ENCODE data around the gene NDST3. TPM values are rescaled to one million over a fixed set of nuclear protein-coding genes. Genes with fewer than 3 reads are reported as not detected.

NDST3 gene
- total and polyA plus RNA-seq, 2 of the 13 experiments (the other 11 are each of a cell fraction or from before 2014, with no cell fraction given), result not detected

DNA sequence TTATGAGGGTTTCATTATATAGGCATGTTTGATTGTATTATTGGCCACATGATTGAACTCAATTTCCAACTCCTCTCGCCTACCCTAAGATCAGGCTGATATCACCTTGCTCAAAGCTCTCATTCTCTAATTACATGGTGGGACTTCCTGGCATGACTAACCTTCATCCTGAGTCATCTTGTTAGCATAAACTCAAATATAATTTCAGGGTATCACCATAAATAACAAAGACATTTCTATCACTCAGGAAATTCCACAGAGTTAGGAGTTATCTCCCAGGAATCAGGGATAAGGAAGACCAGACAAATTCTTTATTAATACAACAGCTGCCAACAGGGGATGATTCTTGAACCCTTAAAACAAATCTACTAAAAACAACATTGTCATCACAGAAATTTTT is 90.7 kb downstream of the NDST3 start:
- H3K4me1 ChIP-seq (ENCODE audit: insufficient read depth, low read length), result no peaks in the 10 kb centered on the region
- 0% methylated on average over 1 of the region's 1 CpG for WGBS (ENCODE audit: low lambda C conversion rate)
- ATAC-seq (no peak), DNase-seq (ENCODE audit: low spot score) (no peak), FAIRE-seq (no peak)
- H3K4me3 ChIP-seq (replicated peaks in 1 of 3; ENCODE audit: insufficient read depth in 1 of 3, low read depth in 2 of 3, low read length in 3 of 3), result no peak overlapping the region
- ChIA-PET CTCF (ENCODE audit: low intra/inter-chr PET ratio, low total read pairs) (no interaction called here), POLR2A (no interaction called here)
- H3K4me2 ChIP-seq (ENCODE audit: low read depth, low read length), result no peak overlapping the region
- H3K27ac ChIP-seq (ENCODE audit: extremely low read length, insufficient read depth, low read length), result no peak overlapping the region
- no peak overlapping the region for H2AFZ ChIP-seq (ENCODE audit: low read length)
- no peaks in the 10 kb centered on the region for H4K20me1 ChIP-seq (ENCODE audit: insufficient read depth, low read length)
- no peak overlapping the region for H3K9ac ChIP-seq (ENCODE audit: insufficient read depth, low read depth, low read length)
- no peaks in the 10 kb centered on the region for H3K9me3 ChIP-seq (ENCODE audit: low read length)
- intact Hi-C loops (cut with micrococcal nuclease; ENCODE audit: unreplicated experiment), result no loop called here
- H3K36me3 ChIP-seq (replicated peaks in 1 of 2; ENCODE audit: control insufficient read depth in 1 of 2, insufficient read depth in 2 of 2, low read length in 2 of 2), result no peaks in the 10 kb centered on the region
- no peaks in the 10 kb centered on the region for H3K27me3 ChIP-seq (ENCODE audit: control insufficient read depth in 1 of 2, insufficient read depth in 2 of 2, low read length in 2 of 2)
- in situ Hi-C loops (cut with HindIII; ENCODE audit: extremely low pct_ligation_motif_present, low pct_unique_long_range_greater_than_20kb), result no loop called here
- no TSS peak for BruUV-seq (replicated peaks)
- H3K79me2 ChIP-seq (ENCODE audit: insufficient read depth, low read length), result no peaks in the 10 kb centered on the region
- TF ChIP-seq EP300 (IDR thresholded peaks at IDR 0.05; ENCODE audit: low read depth in 2 of 2, low read length in 2 of 2), result no peak
- no peak for TF ChIP-seq EP300 (CRISPR knock-in tag; IDR thresholded peaks at IDR 0.05; ENCODE audit: borderline replicate concordance)
- TF ChIP-seq ZNF24 (IDR thresholded peaks at IDR 0.05), result no peak
- TF ChIP-seq, protein P1, sequence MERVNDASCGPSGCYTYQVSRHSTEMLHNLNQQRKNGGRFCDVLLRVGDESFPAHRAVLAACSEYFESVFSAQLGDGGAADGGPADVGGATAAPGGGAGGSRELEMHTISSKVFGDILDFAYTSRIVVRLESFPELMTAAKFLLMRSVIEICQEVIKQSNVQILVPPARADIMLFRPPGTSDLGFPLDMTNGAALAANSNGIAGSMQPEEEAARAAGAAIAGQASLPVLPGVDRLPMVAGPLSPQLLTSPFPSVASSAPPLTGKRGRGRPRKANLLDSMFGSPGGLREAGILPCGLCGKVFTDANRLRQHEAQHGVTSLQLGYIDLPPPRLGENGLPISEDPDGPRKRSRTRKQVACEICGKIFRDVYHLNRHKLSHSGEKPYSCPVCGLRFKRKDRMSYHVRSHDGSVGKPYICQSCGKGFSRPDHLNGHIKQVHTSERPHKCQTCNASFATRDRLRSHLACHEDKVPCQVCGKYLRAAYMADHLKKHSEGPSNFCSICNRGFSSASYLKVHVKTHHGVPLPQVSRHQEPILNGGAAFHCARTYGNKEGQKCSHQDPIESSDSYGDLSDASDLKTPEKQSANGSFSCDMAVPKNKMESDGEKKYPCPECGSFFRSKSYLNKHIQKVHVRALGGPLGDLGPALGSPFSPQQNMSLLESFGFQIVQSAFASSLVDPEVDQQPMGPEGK (CRISPR knock-in tag; IDR thresholded peaks at IDR 0.05), result no peak
- TF ChIP-seq TEAD2 (CRISPR knock-in tag; IDR thresholded peaks at IDR 0.05), result no peak
- no peak for TF ChIP-seq ZNF674 (CRISPR knock-in tag; IDR thresholded peaks at IDR 0.05; ENCODE audit: low read depth)
- TF ChIP-seq ZNF263 (CRISPR knock-in tag; IDR thresholded peaks at IDR 0.05), result no peak
- no peak for TF ChIP-seq ZNF496 (CRISPR knock-in tag; IDR thresholded peaks at IDR 0.05; ENCODE audit: insufficient replicate concordance)
- TF ChIP-seq ZSCAN30 (CRISPR knock-in tag; IDR thresholded peaks at IDR 0.05), result no peak
- TF ChIP-seq ATRX (CRISPR knock-in tag; IDR thresholded peaks at IDR 0.05; ENCODE audit: borderline replicate concordance), result no peak
- no peak for TF ChIP-seq XRCC5 (optimal IDR thresholded peaks at IDR 0.05; ENCODE audit: low read length)
- TF ChIP-seq TBX3 (IDR thresholded peaks at IDR 0.05; ENCODE audit: borderline replicate concordance), result no peak
- TF ChIP-seq, protein P2, sequence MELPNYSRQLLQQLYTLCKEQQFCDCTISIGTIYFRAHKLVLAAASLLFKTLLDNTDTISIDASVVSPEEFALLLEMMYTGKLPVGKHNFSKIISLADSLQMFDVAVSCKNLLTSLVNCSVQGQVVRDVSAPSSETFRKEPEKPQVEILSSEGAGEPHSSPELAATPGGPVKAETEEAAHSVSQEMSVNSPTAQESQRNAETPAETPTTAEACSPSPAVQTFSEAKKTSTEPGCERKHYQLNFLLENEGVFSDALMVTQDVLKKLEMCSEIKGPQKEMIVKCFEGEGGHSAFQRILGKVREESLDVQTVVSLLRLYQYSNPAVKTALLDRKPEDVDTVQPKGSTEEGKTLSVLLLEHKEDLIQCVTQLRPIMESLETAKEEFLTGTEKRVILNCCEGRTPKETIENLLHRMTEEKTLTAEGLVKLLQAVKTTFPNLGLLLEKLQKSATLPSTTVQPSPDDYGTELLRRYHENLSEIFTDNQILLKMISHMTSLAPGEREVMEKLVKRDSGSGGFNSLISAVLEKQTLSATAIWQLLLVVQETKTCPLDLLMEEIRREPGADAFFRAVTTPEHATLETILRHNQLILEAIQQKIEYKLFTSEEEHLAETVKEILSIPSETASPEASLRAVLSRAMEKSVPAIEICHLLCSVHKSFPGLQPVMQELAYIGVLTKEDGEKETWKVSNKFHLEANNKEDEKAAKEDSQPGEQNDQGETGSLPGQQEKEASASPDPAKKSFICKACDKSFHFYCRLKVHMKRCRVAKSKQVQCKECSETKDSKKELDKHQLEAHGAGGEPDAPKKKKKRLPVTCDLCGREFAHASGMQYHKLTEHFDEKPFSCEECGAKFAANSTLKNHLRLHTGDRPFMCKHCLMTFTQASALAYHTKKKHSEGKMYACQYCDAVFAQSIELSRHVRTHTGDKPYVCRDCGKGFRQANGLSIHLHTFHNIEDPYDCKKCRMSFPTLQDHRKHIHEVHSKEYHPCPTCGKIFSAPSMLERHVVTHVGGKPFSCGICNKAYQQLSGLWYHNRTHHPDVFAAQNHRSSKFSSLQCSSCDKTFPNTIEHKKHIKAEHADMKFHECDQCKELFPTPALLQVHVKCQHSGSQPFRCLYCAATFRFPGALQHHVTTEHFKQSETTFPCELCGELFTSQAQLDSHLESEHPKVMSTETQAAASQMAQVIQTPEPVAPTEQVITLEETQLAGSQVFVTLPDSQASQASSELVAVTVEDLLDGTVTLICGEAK (IDR thresholded peaks at IDR 0.05), result no peak
- TF ChIP-seq, protein P2 (CRISPR knock-in tag; IDR thresholded peaks at IDR 0.05), result no peak
- no peak for TF ChIP-seq ZNF121 (CRISPR knock-in tag; IDR thresholded peaks at IDR 0.05)
